HG03442 (cell line): ENCODE data around the gene OR6C1.
"Not testable (repeated sequence)": the region's sequence is repeated elsewhere in the genome, so short reads cannot be mapped to it uniquely, and the experiment has no call there.

Experiments
- ATAC-seq: cut with Tn5 transposase; IDR thresholded peaks from one replicate; pipeline ENCODE4 v1.9.1; 2021; ENCODE audit warnings: mild to moderate bottlenecking, moderate library complexity; ENCODE audit not compliant: unreplicated experiment

OR6C1 gene

DNA sequence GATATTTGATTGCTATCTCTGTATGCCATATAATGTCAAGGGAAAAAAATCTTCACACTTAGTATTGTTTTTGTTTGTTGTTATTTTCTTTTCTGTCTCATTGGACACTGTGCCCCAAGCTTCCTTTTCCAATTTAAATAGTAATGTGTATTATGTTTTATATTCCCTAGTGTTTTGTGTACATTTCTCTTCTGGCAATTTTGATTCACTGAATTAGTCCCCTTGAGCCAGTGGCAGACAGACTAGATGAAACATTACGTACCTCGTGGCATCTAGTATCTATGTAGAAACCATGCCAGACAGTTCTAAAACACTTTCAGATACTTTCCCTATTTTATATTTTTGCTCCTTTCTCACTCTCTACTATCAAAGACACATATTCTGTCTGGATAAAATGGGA, at the start of gene OR6C1:
Gene OR6C1, plus strand, starts transcription at position 301 of the 400 bp plus-strand sequence. CDS start 6,257 bp downstream, outside the sequence.
- ATAC-seq, result no peak

DNA sequence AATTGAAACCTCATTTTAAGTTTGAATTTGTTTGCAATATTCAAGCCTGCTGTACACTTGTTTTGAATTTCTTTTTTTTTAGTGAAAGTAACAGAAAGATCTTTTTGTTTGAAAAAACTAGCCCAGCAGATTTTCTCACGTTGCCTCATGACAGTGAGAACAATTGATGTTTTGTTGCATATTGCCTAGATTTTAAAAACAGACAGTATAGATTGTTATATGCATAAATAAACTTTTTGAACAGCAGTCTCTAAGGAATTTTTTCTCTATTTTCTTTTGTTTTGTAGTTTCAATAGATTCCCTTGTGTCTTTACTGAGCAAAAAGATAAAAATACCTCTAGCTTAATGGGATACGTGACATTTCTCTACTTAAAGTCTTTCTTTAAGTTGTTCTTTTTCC, 33.2 kb upstream of the OR6C1 start:
- no peak for ATAC-seq

DNA sequence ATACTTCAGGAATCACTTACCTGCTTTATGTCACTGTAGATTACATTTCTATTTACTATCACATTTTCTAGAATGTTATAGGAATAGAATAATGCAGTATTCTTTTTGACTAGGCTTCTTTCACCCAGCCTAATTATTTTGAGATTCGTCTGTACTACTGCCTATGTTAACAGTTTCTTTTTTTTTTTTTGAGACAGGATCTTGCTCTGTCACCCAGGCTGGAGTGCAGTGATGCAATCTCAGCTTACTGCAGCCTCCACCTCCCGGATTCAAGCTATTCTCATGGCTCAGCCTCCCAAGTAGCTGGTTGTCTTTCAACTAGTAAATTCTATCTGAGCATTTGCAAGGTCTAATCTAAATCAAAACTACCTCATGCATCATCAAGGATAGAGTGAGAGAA, 24.1 kb upstream of the OR6C1 start:
- no peak for ATAC-seq

DNA sequence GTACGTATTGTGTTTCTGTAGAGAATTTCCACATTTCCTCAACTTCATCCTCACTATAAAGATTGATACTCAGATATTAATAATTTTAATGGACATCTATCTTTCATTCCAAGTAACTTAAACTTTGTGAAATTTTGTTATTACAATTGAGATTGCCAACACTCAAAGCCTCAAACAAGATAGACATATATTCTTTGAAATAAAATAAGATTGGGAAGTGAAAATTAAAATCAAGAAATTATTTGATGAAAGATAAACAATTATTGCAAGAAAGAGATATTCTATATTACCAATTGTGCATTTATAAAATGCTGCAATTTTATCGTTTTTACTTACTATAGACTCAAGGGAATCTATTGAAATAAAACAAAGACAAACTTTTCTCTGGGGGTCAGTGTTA, 17.7 kb upstream of the OR6C1 start, which contains the start of gene OR6C6:
Gene OR6C6, minus strand, starts transcription at position 101 of the 400 bp plus-strand sequence. CDS start 1,337 bp downstream, outside the sequence.
- no peak for ATAC-seq

DNA sequence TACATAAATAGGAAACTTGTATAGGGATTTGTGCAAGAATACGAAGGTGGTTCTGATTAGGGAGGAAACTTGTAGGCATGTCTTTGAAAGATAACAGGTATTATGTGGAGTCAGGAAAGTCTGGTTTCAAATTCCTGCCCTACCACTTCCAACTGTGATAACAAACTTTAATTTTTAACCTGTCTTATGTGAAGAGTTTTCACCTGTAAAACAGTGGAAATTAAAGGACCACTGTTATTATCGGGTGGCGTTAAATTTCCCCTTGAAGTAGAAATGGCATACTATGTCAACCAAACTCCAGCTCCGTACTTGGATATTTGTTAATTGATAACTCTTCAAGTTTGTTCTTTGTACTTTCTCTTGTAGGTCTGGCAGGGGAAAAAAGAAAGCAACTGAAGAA, 6.1 kb downstream of the OR6C1 start:
- no peak for ATAC-seq

DNA sequence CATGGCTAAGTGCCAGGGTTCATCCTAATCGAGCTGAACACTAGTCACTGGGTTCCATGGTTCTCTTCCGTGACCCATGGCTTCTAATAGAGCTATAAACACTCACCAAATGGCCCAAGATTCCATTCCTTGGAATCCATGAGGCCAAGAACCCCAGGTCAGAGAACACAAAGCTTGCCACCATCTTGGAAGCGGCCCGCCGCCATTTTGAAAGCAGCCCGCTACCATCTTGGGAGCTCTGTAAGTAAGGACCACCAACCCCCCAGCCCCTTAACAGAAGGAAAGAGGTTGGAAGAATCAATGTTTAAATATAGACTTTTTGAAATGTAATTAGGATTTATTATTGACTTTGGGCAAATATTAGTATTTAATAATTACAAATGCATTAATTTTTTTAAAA, 11.7 kb downstream of the OR6C1 start:
- ATAC-seq, result not testable (repeated sequence)

DNA sequence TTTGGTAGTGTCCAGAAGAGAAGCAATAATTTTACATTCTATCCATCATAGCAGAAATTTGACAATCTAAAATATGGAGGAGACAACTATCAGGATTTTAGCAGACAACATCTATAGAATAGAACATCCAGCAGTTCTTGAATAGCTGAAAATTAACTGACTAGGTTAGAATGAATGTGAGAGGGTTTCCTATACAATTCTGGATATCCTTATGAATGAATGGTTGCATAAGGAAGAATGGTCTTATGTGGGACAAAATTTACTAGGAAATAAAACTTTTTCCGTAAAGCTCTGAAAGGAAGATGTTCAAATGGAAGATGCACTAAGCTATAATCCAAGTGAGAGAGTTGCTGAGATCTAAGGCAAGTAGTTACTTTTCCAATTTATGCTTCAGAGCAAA, 16.3 kb downstream of the OR6C1 start, which contains the start of gene OR6C3:
Gene OR6C3, plus strand, starts transcription at position 301 of the 400 bp plus-strand sequence. CDS start 955 bp downstream, outside the sequence.
- ATAC-seq, result no peak

DNA sequence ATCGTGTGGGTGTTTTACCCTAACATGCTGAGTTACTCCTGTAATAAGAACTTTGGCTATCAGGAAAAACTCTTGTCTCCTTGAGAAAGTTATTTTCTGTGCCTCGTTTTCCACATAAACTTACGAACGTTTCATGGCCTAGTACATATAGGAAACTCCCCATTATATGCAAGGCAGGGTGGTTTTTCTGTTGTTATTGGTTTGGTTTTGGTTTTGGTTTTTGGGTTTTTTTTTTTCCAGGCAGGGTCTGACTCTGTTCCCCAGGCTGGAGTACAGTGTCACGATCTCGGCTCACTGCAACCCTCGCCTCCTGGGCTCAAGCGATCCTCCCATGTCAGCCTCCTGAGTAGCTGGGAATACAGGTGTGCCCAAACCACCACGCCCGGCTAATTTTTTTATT, 21.9 kb downstream of the OR6C1 start:
- no peak for ATAC-seq

DNA sequence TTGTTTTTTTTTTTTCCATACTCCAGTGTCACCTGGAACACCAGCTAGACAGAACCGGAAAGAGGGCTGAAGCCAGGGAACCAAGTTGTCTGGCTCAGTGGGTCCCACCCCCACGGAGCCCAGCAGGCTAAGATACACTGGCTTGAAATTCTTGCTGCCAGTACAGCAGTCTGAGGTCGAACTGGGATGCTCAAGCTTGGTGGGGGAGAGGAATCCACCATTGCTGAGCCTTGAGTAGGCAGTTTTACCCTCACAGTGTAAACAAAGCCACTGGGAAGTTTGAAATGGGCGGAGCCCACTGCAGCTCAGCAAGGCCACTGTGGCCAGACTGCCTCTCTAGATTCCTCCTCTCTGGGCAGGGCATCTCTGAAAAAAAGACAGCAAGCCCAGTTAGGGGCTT, 41.2 kb downstream of the OR6C1 start:
- ATAC-seq, result not testable (repeated sequence)

DNA sequence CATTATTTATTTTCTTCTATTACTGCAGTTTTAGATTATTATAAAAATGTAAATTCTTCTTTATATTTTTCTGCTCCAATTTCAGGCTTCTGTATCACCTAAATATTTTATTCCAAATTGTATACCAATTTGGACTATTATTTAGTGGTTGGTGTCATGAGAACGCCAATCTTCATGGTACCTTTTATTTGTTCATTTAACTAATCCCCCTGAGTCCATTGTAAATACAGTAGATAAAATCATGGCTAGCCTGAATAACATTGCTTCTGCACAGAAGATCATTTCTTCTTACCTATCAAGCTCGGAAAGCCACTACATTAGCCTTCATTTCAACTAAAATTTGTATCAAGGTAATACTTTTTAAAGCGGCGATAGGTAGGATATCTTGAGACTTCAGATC, 48.5 kb downstream of the OR6C1 start, which contains the start of gene OR6C75:
Gene OR6C75, plus strand, starts transcription at position 301 of the 400 bp plus-strand sequence. CDS start 2,136 bp downstream, outside the sequence.
- ATAC-seq, result no peak

DNA sequence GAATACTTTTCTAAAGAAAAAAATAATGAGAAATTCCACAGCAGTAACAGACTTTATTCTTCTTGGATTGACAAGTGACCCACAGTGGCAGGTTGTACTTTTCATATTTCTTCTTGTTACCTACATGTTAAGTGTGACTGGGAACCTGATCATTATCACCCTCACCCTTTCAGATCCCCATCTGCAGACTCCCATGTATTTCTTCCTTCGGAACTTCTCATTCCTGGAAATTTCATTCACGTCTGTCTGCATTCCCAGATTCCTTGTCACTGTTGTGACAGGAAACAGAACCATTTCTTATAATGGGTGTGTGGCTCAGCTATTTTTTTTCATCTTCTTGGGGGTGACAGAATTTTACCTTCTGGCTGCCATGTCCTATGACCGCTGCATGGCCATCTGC, 50.9 kb downstream of the OR6C1 start:
- ATAC-seq, result no peak
